ENCODE measurements around the gene SLC45A2.
"Not testable (repeated sequence)": the region's sequence is repeated elsewhere in the genome, so short reads cannot be mapped to it uniquely, and the experiment has no call there.

- TF ChIP-seq, protein P1, sequence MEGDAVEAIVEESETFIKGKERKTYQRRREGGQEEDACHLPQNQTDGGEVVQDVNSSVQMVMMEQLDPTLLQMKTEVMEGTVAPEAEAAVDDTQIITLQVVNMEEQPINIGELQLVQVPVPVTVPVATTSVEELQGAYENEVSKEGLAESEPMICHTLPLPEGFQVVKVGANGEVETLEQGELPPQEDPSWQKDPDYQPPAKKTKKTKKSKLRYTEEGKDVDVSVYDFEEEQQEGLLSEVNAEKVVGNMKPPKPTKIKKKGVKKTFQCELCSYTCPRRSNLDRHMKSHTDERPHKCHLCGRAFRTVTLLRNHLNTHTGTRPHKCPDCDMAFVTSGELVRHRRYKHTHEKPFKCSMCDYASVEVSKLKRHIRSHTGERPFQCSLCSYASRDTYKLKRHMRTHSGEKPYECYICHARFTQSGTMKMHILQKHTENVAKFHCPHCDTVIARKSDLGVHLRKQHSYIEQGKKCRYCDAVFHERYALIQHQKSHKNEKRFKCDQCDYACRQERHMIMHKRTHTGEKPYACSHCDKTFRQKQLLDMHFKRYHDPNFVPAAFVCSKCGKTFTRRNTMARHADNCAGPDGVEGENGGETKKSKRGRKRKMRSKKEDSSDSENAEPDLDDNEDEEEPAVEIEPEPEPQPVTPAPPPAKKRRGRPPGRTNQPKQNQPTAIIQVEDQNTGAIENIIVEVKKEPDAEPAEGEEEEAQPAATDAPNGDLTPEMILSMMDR (IDR thresholded peaks at IDR 0.05; ENCODE audit: poor library complexity, severe bottlenecking) = not testable (repeated sequence)
- not testable (repeated sequence) for TF ChIP-seq RAD21 (conservative IDR thresholded peaks at IDR 0.05); EZH2 (IDR thresholded peaks at IDR 0.05; ENCODE audit: borderline replicate concordance, insufficient read depth, low read length, poor library complexity, severe bottlenecking); SMC3 (conservative IDR thresholded peaks at IDR 0.05; ENCODE audit: poor library complexity); TAF1 (IDR thresholded peaks at IDR 0.05; ENCODE audit: low read depth); POLR2AphosphoS5 (IDR thresholded peaks at IDR 0.05); EP300 (conservative IDR thresholded peaks at IDR 0.05; ENCODE audit: poor library complexity, severe bottlenecking); MXI1 (conservative IDR thresholded peaks at IDR 0.05; ENCODE audit: poor library complexity, severe bottlenecking)
Measured at GRCh38 chr5:34010146-34010545, 25.7 kb upstream of the SLC45A2 start.

All from neural cell (in vitro differentiated cells).